Thyroid gland (tissue), 4 donors: ENCODE data around the gene FRAS1.

Source experiments
- POLR2A ChIP-seq, 2 donors: fragments of 450-650 bp; IDR thresholded peaks; one replicate each; pipeline ENCODE4 v1.6.1; 2017; ENCODE audit warnings: antibody characterized with exemption in 2 of 2, mild to moderate bottlenecking in 2 of 2, moderate library complexity in 1 of 2
- TF ChIP-seq, protein P1 (sequence below), 6 experiments: fragments of 200-600 bp in 3 of 6; fragments of 450-650 bp in 3 of 6; sonication (generic) in 3 of 6; IDR thresholded peaks; one replicate each; pipeline ENCODE4 v1.5.1; 2016 to 2019; ENCODE audit warnings: antibody characterized with exemption in 6 of 6, mild to moderate bottlenecking in 2 of 6, inconsistent platforms in 1 of 6, moderate library complexity in 1 of 6

DNA sequence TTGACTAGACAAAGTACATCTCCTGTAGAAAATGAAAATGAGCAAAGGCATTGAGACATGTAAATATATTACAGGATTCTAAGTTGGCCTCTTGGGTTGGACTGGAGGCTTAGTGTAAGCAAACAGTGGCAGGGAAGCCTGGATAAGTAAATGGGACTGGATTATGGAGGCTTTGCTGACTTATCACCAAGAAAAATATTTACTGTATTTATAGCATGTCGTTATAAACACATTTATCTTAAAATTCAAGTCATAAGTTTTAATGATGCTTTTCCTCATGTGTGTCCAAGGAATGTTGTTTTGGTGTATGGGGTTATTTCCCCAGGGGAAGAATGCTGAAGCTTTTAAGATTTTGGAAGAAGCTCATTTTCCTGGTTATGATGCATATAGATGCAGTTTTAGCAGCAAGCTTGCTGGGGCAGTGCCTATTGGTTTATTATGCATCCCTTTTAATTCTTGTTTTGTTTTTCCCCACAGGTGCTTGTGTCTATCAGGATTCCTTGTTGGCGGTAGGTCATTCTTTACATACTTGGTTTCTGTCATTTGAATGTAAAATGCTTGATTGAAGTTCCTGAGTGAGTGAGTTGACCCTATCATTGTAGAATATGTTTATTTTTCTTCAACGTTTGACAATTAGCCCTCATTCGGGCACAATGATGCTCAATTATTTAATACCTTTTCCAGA is 8.5 kb downstream of the FRAS1 start:
- TF ChIP-seq POLR2A (IDR thresholded peaks at IDR 0.05): no peak
- TF ChIP-seq, protein P1, sequence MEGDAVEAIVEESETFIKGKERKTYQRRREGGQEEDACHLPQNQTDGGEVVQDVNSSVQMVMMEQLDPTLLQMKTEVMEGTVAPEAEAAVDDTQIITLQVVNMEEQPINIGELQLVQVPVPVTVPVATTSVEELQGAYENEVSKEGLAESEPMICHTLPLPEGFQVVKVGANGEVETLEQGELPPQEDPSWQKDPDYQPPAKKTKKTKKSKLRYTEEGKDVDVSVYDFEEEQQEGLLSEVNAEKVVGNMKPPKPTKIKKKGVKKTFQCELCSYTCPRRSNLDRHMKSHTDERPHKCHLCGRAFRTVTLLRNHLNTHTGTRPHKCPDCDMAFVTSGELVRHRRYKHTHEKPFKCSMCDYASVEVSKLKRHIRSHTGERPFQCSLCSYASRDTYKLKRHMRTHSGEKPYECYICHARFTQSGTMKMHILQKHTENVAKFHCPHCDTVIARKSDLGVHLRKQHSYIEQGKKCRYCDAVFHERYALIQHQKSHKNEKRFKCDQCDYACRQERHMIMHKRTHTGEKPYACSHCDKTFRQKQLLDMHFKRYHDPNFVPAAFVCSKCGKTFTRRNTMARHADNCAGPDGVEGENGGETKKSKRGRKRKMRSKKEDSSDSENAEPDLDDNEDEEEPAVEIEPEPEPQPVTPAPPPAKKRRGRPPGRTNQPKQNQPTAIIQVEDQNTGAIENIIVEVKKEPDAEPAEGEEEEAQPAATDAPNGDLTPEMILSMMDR (IDR thresholded peaks at IDR 0.05): no peak
